HL-60 (cell line): ENCODE measurements around the gene OR7G3.

Source experiments
- DNase-seq, 2 experiments: peaks; one replicate each; pipeline ENCODE4 v3.0.0-alpha.2; 2010 to 2020; ENCODE audit warnings: low read depth in 1 of 2, low spot score in 1 of 2
- H3K27ac ChIP-seq: fragments of 250-450 bp; sonication (Bioruptor Pico); replicated peaks from 2 replicates; pipeline ENCODE4 v1.5.1; 2020; ENCODE audit warnings: mild to moderate bottlenecking, moderate library complexity
- H3K27me3 ChIP-seq: fragments of 250-450 bp; sonication (Bioruptor Pico); 2 replicates; pipeline ENCODE4 v1.5.1; 2021; ENCODE audit warnings: mild to moderate bottlenecking, moderate library complexity; ENCODE audit not compliant: insufficient read depth, poor library complexity, severe bottlenecking
- H3K4me3 ChIP-seq: replicated peaks from 2 replicates; pipeline ENCODE4 v1.5.1; 2011; ENCODE audit warnings: mild to moderate bottlenecking, control low read depth, low read length; ENCODE audit not compliant: insufficient read depth
- CTCF ChIP-seq: IDR thresholded peaks from one replicate; pipeline ENCODE4 v1.5.1; 2011; ENCODE audit warnings: low read length, control low read depth, inconsistent platforms; ENCODE audit not compliant: insufficient read depth
- GABPA ChIP-seq: IDR thresholded peaks from 2 replicates; pipeline ENCODE4 v1.6.1; 2012; ENCODE audit warnings: low read depth
- POLR2AphosphoS5 ChIP-seq: IDR thresholded peaks from 2 replicates; pipeline ENCODE4 v1.6.1; 2012; ENCODE audit warnings: low read depth
- SPI1 ChIP-seq: IDR thresholded peaks from 2 replicates; pipeline ENCODE4 v1.6.1; 2012; ENCODE audit warnings: low read depth, mild to moderate bottlenecking, borderline replicate concordance
- TF ChIP-seq, protein P1 (sequence below): IDR thresholded peaks from 2 replicates; pipeline ENCODE4 v1.6.1; 2012; ENCODE audit warnings: low read depth; ENCODE audit not compliant: insufficient replicate concordance

The OR7G3 gene

DNA sequence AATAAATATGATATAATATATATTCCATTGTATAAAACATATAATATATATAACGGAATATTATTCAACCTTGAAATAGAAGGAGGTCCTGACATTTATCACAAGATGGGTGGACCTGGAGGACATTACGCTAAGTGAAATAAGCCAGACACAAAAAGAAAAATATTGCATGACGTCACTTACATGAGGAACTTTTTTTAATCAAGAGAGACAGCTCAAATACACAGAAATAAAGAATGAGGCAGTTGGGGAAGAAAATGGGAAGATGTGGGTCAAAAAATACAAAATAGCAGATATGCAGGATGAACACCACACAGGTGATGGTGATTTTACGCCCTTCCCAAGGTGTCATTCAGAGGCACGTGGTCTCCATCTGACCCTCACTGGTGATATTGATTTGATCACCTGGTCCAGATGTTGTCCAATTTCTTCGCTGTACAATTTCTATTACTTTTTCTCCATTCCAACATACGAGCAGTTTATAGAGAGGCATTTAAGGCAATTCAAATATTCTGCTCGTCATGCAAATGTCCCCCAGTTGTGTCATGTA lies 12.9 kb upstream of the OR7G3 start:
- Histone ChIP-seq H3K4me3 (peak overlapping the region; percentile 91), H3K27me3 (no peaks in the 10 kb centered on the region), H3K27ac (peak overlapping the region; percentile 83)
- no peak for DNase-seq
- TF ChIP-seq GABPA = no peak
- TF ChIP-seq POLR2AphosphoS5 = no peak
- TF ChIP-seq CTCF = no peak
- TF ChIP-seq, protein P1, sequence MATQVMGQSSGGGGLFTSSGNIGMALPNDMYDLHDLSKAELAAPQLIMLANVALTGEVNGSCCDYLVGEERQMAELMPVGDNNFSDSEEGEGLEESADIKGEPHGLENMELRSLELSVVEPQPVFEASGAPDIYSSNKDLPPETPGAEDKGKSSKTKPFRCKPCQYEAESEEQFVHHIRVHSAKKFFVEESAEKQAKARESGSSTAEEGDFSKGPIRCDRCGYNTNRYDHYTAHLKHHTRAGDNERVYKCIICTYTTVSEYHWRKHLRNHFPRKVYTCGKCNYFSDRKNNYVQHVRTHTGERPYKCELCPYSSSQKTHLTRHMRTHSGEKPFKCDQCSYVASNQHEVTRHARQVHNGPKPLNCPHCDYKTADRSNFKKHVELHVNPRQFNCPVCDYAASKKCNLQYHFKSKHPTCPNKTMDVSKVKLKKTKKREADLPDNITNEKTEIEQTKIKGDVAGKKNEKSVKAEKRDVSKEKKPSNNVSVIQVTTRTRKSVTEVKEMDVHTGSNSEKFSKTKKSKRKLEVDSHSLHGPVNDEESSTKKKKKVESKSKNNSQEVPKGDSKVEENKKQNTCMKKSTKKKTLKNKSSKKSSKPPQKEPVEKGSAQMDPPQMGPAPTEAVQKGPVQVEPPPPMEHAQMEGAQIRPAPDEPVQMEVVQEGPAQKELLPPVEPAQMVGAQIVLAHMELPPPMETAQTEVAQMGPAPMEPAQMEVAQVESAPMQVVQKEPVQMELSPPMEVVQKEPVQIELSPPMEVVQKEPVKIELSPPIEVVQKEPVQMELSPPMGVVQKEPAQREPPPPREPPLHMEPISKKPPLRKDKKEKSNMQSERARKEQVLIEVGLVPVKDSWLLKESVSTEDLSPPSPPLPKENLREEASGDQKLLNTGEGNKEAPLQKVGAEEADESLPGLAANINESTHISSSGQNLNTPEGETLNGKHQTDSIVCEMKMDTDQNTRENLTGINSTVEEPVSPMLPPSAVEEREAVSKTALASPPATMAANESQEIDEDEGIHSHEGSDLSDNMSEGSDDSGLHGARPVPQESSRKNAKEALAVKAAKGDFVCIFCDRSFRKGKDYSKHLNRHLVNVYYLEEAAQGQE = no peak
- no peak for TF ChIP-seq SPI1

- no peak for TF ChIP-seq POLR2AphosphoS5
- TF ChIP-seq SPI1 = no peak
- TF ChIP-seq, protein P1 = no peak
- no peak for TF ChIP-seq GABPA
- TF ChIP-seq CTCF = no peak
- Histone ChIP-seq H3K27ac (no peak overlapping the region), H3K27me3 (no peaks in the 10 kb centered on the region), H3K4me3 (no peak overlapping the region)
- DNase-seq = no peak
Observed at GRCh38 chr19:9132422-9132821, 5.7 kb upstream of the OR7G3 start.

GRCh38 chr19:9130965-9131364 lies 4.2 kb upstream of the OR7G3 start:
- TF ChIP-seq SPI1 (no peak), CTCF (no peak), GABPA (no peak), POLR2AphosphoS5 (no peak)
- TF ChIP-seq, protein P1 = no peak
- H3K27me3 ChIP-seq = no peaks in the 10 kb centered on the region
- peak in 1 of 2 experiments; percentile 20 for DNase-seq
- H3K27ac ChIP-seq = no peak overlapping the region
- no peak overlapping the region for H3K4me3 ChIP-seq
